ENCODE measurements around the gene MEIS2.
A peak's percentile ranks its signal among the peaks of the same experiment; 100 is the strongest.

The MEIS2 gene

GRCh38 chr15:37041042-37041441 is 59.3 kb downstream of the MEIS2 start:
- DNase-seq (ENCODE audit: low read depth, low spot score), result no peak

- no peak for DNase-seq (ENCODE audit: low read depth, low spot score)
Measured at GRCh38 chr15:37040072-37040742, 60.1 kb downstream of the MEIS2 start.

- DNase-seq (ENCODE audit: low read depth, low spot score), result no peak
Measured at GRCh38 chr15:37038716-37039106, 61.6 kb downstream of the MEIS2 start.

- no peak for DNase-seq (ENCODE audit: low read depth, low spot score)
Measured at GRCh38 chr15:37037850-37038715, 62.3 kb downstream of the MEIS2 start.

- no peak for DNase-seq (ENCODE audit: low read depth, low spot score)
Measured at GRCh38 chr15:37037071-37037655, 63.2 kb downstream of the MEIS2 start.

GRCh38 chr15:37034835-37035748 is 65.3 kb downstream of the MEIS2 start:
- no peak for DNase-seq (ENCODE audit: low read depth, low spot score)

- DNase-seq (ENCODE audit: low read depth, low spot score), result no peak
Measured at GRCh38 chr15:37034392-37034791, 66.0 kb downstream of the MEIS2 start.

- no peak for DNase-seq (ENCODE audit: low read depth, low spot score)
Measured at GRCh38 chr15:37032091-37032775, 68.1 kb downstream of the MEIS2 start.

GRCh38 chr15:37031198-37031597 is 69.2 kb downstream of the MEIS2 start:
- DNase-seq (ENCODE audit: low read depth, low spot score), result no peak

GRCh38 chr15:37028625-37029296 is 71.6 kb downstream of the MEIS2 start:
- DNase-seq (ENCODE audit: low read depth, low spot score), result no peak

GRCh38 chr15:37020852-37021251 is 79.5 kb downstream of the MEIS2 start:
- DNase-seq (ENCODE audit: low read depth, low spot score), result no peak

- peak; percentile 4 for DNase-seq (ENCODE audit: low read depth, low spot score)
Measured at GRCh38 chr15:37019479-37020433, 80.6 kb downstream of the MEIS2 start.

GRCh38 chr15:37017031-37017625 is 83.2 kb downstream of the MEIS2 start:
- DNase-seq (ENCODE audit: low read depth, low spot score), result no peak

GRCh38 chr15:37016231-37016630 is 84.1 kb downstream of the MEIS2 start:
- no peak for DNase-seq (ENCODE audit: low read depth, low spot score)

- DNase-seq (ENCODE audit: low read depth, low spot score), result no peak
Measured at GRCh38 chr15:37015451-37015850, 84.9 kb downstream of the MEIS2 start.

GRCh38 chr15:37015035-37015434 is 85.3 kb downstream of the MEIS2 start:
- no peak for DNase-seq (ENCODE audit: low read depth, low spot score)

GRCh38 chr15:37014566-37014965 is 85.8 kb downstream of the MEIS2 start:
- no peak for DNase-seq (ENCODE audit: low read depth, low spot score)

GRCh38 chr15:37014137-37014536 is 86.2 kb downstream of the MEIS2 start:
- DNase-seq (ENCODE audit: low read depth, low spot score), result no peak

GRCh38 chr15:37010595-37010994 is 89.8 kb downstream of the MEIS2 start:
- DNase-seq (ENCODE audit: low read depth, low spot score), result no peak

Measured in smooth muscle cell of the brain vasculature (primary cell).